SH-SY5Y (cell line): ENCODE results near the gene ZDHHC19.

Experiments
- GATA2 ChIP-seq: IDR thresholded peaks from 2 replicates; pipeline ENCODE4 v1.6.1; 2011; ENCODE audit warnings: mild to moderate bottlenecking, low read depth, low read length
- GATA3 ChIP-seq: IDR thresholded peaks from 2 replicates; pipeline ENCODE4 v1.6.1; 2011; ENCODE audit warnings: low read depth, mild to moderate bottlenecking, low read length, moderate library complexity

Gene ZDHHC19

GRCh38 chr3:196195664-196196265, 15.4 kb downstream of the ZDHHC19 start:
- TF ChIP-seq GATA2 (no peak), GATA3 (no peak)

- TF ChIP-seq GATA3 (no peak), GATA2 (no peak)
These were observed 16.7 kb downstream of the ZDHHC19 start for GRCh38 chr3:196194542-196194915.

GRCh38 chr3:196193736-196194541, 17.3 kb downstream of the ZDHHC19 start:
- TF ChIP-seq GATA2 (peak; percentile 79), GATA3 (no peak)

GRCh38 chr3:196193133-196193735, 18.0 kb downstream of the ZDHHC19 start:
- no peak for TF ChIP-seq GATA2
- TF ChIP-seq GATA3: no peak

GRCh38 chr3:196192524-196193051, 18.6 kb downstream of the ZDHHC19 start:
- TF ChIP-seq GATA3: no peak
- TF ChIP-seq GATA2: no peak

- TF ChIP-seq GATA2 (no peak), GATA3 (no peak)
These were observed 19.1 kb downstream of the ZDHHC19 start for GRCh38 chr3:196192036-196192523.

GRCh38 chr3:196189566-196190347, 21.4 kb downstream of the ZDHHC19 start:
- TF ChIP-seq GATA3 (no peak), GATA2 (no peak)

- TF ChIP-seq GATA2: no peak
- TF ChIP-seq GATA3: no peak
These were observed 24.3 kb downstream of the ZDHHC19 start for GRCh38 chr3:196186651-196187573.

GRCh38 chr3:196184881-196185280, 26.3 kb downstream of the ZDHHC19 start:
- TF ChIP-seq GATA2 (no peak), GATA3 (no peak)

GRCh38 chr3:196181127-196181546, 30.1 kb downstream of the ZDHHC19 start:
- TF ChIP-seq GATA2: no peak
- no peak for TF ChIP-seq GATA3

- TF ChIP-seq GATA3 (no peak), GATA2 (no peak)
These were observed 30.9 kb downstream of the ZDHHC19 start for GRCh38 chr3:196180346-196180745.

- no peak for TF ChIP-seq GATA2
- TF ChIP-seq GATA3: no peak
These were observed 31.6 kb downstream of the ZDHHC19 start for GRCh38 chr3:196179380-196180308.

GRCh38 chr3:196178993-196179379, 32.2 kb downstream of the ZDHHC19 start:
- TF ChIP-seq GATA3 (no peak), GATA2 (no peak)
